Measurements from ENCODE around the gene CCR7. TPM values are rescaled to one million over a fixed set of nuclear protein-coding genes. Genes with fewer than 3 reads are reported as not detected.

CCR7 gene
- total and polyA plus RNA-seq, 8 donors, result 0.07 to 0.82 (median 0.09) TPM; not detected in 3

- no peaks in the 10 kb centered on the region for H3K36me3 ChIP-seq
- ATAC-seq (no peak), DNase-seq (no peak), FAIRE-seq (no peak)
- intact Hi-C loops (cut with DNase I), result no loop called here
- no peaks in the 10 kb centered on the region for H3K4me1 ChIP-seq
- 58 to 70% methylated on average over 8 of the region's 8 CpGs for WGBS, 2 donors
- H3K27me3 ChIP-seq, result no peaks in the 10 kb centered on the region
- no peak overlapping the region for H3K27ac ChIP-seq
- TF ChIP-seq CTCF (IDR thresholded peaks at IDR 0.05), result no peak
- H3K9me3 ChIP-seq, result no peaks in the 10 kb centered on the region
- H3K4me3 ChIP-seq, result no peak overlapping the region
These were observed 35.3 kb upstream of the CCR7 start for GRCh38 chr17:40600486-40601046.

- H3K27ac ChIP-seq, result no peak overlapping the region
- no peak for TF ChIP-seq CTCF (IDR thresholded peaks at IDR 0.05)
- no peaks in the 10 kb centered on the region for H3K36me3 ChIP-seq
- FAIRE-seq (no peak), DNase-seq (no peak), ATAC-seq (no peak)
- no peaks in the 10 kb centered on the region for H3K9me3 ChIP-seq
- H3K4me1 ChIP-seq, result no peaks in the 10 kb centered on the region
- no peak overlapping the region for H3K4me3 ChIP-seq
- no peaks in the 10 kb centered on the region for H3K27me3 ChIP-seq
- intact Hi-C loops (cut with DNase I), result no loop called here
- WGBS, 2 donors, result 67 to 69% methylated on average over 7 of the region's 7 CpGs
These were observed 34.1 kb upstream of the CCR7 start for GRCh38 chr17:40599468-40599763.

- ATAC-seq (peak in 1 of 4 donors; percentile 65), DNase-seq (no peak), FAIRE-seq (no peak)
- H3K4me3 ChIP-seq, result no peak overlapping the region
- no peak overlapping the region for H3K27ac ChIP-seq
- H3K9me3 ChIP-seq, result no peaks in the 10 kb centered on the region
- H3K27me3 ChIP-seq, result no peaks in the 10 kb centered on the region
- no peak for TF ChIP-seq CTCF (IDR thresholded peaks at IDR 0.05)
- no peaks in the 10 kb centered on the region for H3K4me1 ChIP-seq
- WGBS, 2 donors, result 74 to 81% methylated on average over 20 of the region's 20 CpGs
- no peaks in the 10 kb centered on the region for H3K36me3 ChIP-seq
- intact Hi-C loops (cut with DNase I), result no loop called here
These were observed 33.6 kb upstream of the CCR7 start for GRCh38 chr17:40598619-40599467.

DNA sequence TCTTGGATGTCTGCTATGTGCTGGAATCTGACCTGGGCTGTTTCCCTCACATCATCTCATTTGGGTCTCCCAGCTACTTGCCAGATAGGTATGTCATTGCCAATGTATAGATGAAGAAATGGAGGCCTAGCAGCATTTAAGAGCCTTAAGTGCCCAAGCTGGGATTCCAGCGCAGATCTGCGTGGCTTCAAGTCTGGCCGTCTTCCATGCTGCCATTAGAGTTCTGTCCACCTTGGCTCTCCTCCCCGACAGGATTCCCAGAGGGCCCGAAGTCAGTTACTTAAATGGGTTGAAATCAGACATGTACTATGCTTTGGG, 33.0 kb upstream of the CCR7 start:
- intact Hi-C loops (cut with DNase I), result no loop called here
- ATAC-seq (no peak), DNase-seq (no peak), FAIRE-seq (no peak)
- Histone ChIP-seq H3K36me3 (no peaks in the 10 kb centered on the region), H3K4me3 (no peak overlapping the region), H3K27me3 (no peaks in the 10 kb centered on the region), H3K4me1 (no peaks in the 10 kb centered on the region), H3K9me3 (no peaks in the 10 kb centered on the region), H3K27ac (no peak overlapping the region)
- TF ChIP-seq CTCF (IDR thresholded peaks at IDR 0.05), result no peak
- WGBS, 2 donors, result 73 to 85% methylated on average over 5 of the region's 5 CpGs

GRCh38 chr17:40597556-40598300, 32.5 kb upstream of the CCR7 start:
- no peaks in the 10 kb centered on the region for H3K36me3 ChIP-seq
- no peak overlapping the region for H3K27ac ChIP-seq
- DNase-seq (no peak), FAIRE-seq (no peak), ATAC-seq (no peak)
- WGBS, 2 donors, result 84 to 90% methylated on average over 9 of the region's 9 CpGs
- H3K9me3 ChIP-seq, result no peaks in the 10 kb centered on the region
- H3K4me1 ChIP-seq, result no peaks in the 10 kb centered on the region
- intact Hi-C loops (cut with DNase I), result no loop called here
- TF ChIP-seq CTCF (IDR thresholded peaks at IDR 0.05), result no peak
- H3K27me3 ChIP-seq, result no peaks in the 10 kb centered on the region
- H3K4me3 ChIP-seq, result no peak overlapping the region

Measured in pancreas (tissue), 10 donors.